Astrocyte of the cerebellum (primary cell): Measurements from ENCODE around the gene MRPL28.
"Not testable (repeated sequence)": the region's sequence is repeated elsewhere in the genome, so short reads cannot be mapped to it uniquely, and the experiment has no call there.

Experiments used
- DNase-seq: peaks from one replicate; pipeline ENCODE4 v3.0.0-alpha.2; 2011; ENCODE audit warnings: low read depth
- H3K4me3 ChIP-seq: 2 replicates; pipeline ENCODE4 v1.5.1; 2011; ENCODE audit warnings: mild to moderate bottlenecking, low read depth, low read length, moderate library complexity
- in situ Hi-C: cut with HindIII; loops from 2 replicates; pipeline ENCODE4 v1.10.0; 2017; ENCODE audit warnings: low sequenced_read_pairs
- TF ChIP-seq, protein P1 (sequence below): IDR thresholded peaks from 2 replicates; pipeline ENCODE4 v1.5.1; 2012; ENCODE audit warnings: low read length, low read depth, moderate library complexity, mild to moderate bottlenecking; ENCODE audit errors: missing control alignments

Gene MRPL28

GRCh38 chr16:391885-392335 lies 21.6 kb upstream of the MRPL28 start:
- in situ Hi-C loops, result no loop called here
- peak; percentile 43 for DNase-seq
- H3K4me3 ChIP-seq, result no peak overlapping the region

DNA sequence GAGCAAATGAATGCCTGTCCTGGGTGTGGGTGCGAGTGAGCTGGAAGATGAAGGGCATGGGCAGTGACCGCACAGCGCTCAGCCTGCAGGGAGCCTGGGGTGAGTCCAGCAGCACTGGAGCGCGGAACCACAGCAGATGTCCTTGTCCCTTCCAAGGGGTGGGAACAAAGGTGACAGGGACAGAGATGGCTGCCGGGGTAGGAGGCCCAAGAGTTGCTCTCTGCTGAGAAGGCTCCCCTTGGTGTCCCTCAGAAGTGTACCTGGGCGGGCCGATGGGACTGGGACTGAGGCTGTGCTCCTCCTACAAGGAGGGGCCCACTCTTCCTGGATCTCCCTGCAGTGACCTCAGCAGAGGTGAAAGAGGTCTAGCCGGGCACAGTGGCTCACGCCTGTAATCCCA lies 19.0 kb upstream of the MRPL28 start:
- in situ Hi-C loops, result no loop called here
- DNase-seq, result no peak

More at GRCh38 chr16:391885-392335, 21.6 kb upstream of the MRPL28 start:
- TF ChIP-seq, protein P1, sequence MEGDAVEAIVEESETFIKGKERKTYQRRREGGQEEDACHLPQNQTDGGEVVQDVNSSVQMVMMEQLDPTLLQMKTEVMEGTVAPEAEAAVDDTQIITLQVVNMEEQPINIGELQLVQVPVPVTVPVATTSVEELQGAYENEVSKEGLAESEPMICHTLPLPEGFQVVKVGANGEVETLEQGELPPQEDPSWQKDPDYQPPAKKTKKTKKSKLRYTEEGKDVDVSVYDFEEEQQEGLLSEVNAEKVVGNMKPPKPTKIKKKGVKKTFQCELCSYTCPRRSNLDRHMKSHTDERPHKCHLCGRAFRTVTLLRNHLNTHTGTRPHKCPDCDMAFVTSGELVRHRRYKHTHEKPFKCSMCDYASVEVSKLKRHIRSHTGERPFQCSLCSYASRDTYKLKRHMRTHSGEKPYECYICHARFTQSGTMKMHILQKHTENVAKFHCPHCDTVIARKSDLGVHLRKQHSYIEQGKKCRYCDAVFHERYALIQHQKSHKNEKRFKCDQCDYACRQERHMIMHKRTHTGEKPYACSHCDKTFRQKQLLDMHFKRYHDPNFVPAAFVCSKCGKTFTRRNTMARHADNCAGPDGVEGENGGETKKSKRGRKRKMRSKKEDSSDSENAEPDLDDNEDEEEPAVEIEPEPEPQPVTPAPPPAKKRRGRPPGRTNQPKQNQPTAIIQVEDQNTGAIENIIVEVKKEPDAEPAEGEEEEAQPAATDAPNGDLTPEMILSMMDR, result peak; percentile 90

DNA sequence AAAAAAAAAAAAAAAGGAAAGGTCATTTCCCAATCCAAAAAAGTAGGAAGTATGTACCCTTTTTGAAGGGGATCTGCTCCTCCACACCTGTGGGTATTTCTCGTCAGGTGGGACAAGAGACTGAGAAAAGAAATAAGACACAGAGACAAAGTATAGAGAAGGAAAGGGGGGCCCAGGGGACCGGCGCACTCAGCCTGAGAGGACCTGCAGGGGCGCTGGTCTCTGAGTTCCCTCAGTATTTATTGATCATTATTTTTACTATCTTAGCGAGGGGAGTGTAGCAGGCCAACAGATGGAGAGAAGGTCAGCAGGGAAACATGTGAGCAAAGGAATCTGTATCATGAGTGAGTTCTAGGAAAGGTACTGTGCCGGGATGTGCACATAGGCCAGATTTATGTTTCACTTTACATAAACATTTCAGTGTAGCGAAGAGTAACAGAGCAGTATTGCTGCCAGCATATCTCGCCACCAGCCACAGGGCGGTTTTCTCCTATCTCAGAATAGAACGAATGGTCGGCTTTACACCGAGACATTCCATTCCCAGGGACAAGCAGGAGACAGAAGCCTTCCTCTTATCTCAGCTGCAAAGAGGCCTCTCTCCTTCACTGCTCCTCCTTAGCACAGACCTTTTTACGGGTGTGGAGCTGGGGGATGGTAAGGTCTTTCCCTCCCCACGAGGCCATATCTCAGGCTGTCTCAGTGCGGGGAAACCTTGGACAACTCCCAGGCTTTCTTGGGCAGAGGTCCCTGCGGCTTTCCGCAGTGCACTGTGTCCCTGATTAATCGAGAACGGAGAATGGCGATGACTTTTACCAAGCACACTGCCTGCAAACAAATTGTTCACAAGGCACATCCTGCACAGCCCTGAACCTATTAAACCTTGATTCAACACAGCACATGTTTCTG lies 17.7 kb upstream of the MRPL28 start:
- TF ChIP-seq, protein P1, result peak; percentile 22
- DNase-seq, H3K4me3 ChIP-seq, in situ Hi-C loops: not testable (repeated sequence)

More for the DNA sequence above, 19.0 kb upstream of the MRPL28 start:
- TF ChIP-seq, protein P1, result no peak
- H3K4me3 ChIP-seq, result no peak overlapping the region

- H3K4me3 ChIP-seq, result no peak overlapping the region
- in situ Hi-C loops, result no loop called here
- TF ChIP-seq, protein P1, result no peak
- DNase-seq, result no peak
Measured at GRCh38 chr16:386641-387156, 16.4 kb upstream of the MRPL28 start.

DNA sequence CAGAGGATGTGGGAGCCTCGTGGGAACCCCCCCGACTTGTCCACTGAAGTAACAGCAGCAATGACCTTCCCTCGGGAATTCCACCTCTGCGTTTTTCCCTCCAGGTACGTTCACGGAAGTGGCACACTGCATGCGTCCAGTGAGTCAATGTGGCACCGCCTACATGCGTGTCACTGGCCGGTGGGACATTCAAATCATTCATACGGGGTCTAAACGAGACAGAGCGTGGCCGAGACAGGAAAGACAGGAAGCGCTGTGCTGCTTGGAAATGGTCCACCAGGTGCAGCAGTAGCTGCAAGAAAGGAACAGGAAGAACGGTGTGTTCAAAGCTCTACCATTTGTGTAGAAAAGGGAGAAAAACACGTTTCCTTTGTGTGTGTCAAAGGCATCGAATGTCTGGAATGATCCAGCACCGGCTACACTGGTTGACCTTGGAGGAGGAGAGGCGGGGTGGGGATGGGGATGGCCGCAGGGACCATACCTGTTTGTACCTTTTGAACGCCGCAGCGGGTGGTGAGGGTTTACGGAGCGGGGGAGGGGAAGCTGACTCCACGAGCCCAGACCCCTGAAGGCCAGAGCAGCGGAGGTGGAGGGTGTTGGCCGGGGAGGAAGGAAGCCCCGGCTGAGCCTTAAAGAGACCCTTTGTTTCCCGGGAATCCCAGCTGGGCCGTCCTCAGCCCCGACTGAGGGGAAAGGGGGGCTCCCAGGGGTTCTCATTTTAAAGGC lies 13.2 kb upstream of the MRPL28 start:
- no peak overlapping the region for H3K4me3 ChIP-seq
- in situ Hi-C loops, result no loop called here
- TF ChIP-seq, protein P1, result no peak
- no peak for DNase-seq
